ENCODE data around the gene TACC3.
A peak's percentile ranks its signal among the peaks of the same experiment; 100 is the strongest.
"Not testable (repeated sequence)": the region's sequence is repeated elsewhere in the genome, so short reads cannot be mapped to it uniquely, and the experiment has no call there.

Gene TACC3

GRCh38 chr4:1690698-1691097, 30.6 kb upstream of the TACC3 start:
- DNase-seq (ENCODE audit: low spot score), result no peak

GRCh38 chr4:1691737-1692373, 29.5 kb upstream of the TACC3 start:
- no peak for TF ChIP-seq CTCF (IDR thresholded peaks at IDR 0.05; ENCODE audit: extremely low read depth, missing control alignments)

More at GRCh38 chr4:1690698-1691097, 30.6 kb upstream of the TACC3 start:
- TF ChIP-seq CTCF (IDR thresholded peaks at IDR 0.05; ENCODE audit: extremely low read depth, missing control alignments), result no peak

GRCh38 chr4:1693131-1693896, 28.0 kb upstream of the TACC3 start:
- peak; percentile 79 for DNase-seq (ENCODE audit: low spot score)
- peak; percentile 79 for TF ChIP-seq CTCF (IDR thresholded peaks at IDR 0.05; ENCODE audit: extremely low read depth, missing control alignments)

More at GRCh38 chr4:1691737-1692373, 29.5 kb upstream of the TACC3 start:
- no peak for DNase-seq (ENCODE audit: low spot score)

GRCh38 chr4:1695913-1696312, 25.4 kb upstream of the TACC3 start:
- DNase-seq (ENCODE audit: low spot score), result no peak
- no peak for TF ChIP-seq CTCF (IDR thresholded peaks at IDR 0.05; ENCODE audit: extremely low read depth, missing control alignments)

- DNase-seq (ENCODE audit: low spot score), result not testable (repeated sequence)
These were observed 19.6 kb upstream of the TACC3 start for GRCh38 chr4:1701671-1702070.

- no peak for TF ChIP-seq CTCF (IDR thresholded peaks at IDR 0.05; ENCODE audit: extremely low read depth, missing control alignments)
- no peak for DNase-seq (ENCODE audit: low spot score)
These were observed 17.5 kb upstream of the TACC3 start for GRCh38 chr4:1703867-1704266.

- no peak for TF ChIP-seq CTCF (IDR thresholded peaks at IDR 0.05; ENCODE audit: extremely low read depth, missing control alignments)
These were observed 15.6 kb upstream of the TACC3 start for GRCh38 chr4:1705732-1706131.

More at GRCh38 chr4:1705732-1706131, 15.6 kb upstream of the TACC3 start:
- DNase-seq (ENCODE audit: low spot score), result no peak
